ENCODE measurements around the gene NDC1.

DNA sequence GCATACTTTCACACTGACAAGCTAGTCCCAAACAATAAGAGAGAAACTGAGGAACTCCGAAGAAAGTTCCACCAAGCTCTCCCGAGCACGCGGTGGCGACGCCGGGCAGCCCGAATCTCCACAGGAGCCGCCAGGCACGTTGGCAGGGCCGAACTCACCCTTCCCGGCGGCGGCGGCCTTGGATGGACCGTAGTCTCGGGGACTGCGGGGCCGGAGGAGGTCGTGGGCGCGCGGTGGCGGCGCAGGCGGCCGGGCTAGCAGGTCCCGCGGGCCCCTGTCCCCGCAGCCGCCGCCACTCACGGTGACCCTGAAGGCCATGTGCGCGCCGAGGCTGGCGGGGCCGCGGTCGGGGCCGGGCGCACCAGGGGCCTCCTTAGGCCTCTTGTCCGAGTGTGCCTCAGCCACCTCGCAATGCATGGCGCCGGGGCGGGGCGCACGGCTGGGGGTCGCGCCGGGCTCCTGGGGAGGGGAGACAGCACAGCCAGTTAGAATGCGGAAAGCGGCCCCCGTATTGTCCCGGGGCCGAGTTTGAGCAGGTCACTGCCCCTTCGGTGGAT is 100.4 kb downstream of the NDC1 start:
- TF ChIP-seq, protein P1, sequence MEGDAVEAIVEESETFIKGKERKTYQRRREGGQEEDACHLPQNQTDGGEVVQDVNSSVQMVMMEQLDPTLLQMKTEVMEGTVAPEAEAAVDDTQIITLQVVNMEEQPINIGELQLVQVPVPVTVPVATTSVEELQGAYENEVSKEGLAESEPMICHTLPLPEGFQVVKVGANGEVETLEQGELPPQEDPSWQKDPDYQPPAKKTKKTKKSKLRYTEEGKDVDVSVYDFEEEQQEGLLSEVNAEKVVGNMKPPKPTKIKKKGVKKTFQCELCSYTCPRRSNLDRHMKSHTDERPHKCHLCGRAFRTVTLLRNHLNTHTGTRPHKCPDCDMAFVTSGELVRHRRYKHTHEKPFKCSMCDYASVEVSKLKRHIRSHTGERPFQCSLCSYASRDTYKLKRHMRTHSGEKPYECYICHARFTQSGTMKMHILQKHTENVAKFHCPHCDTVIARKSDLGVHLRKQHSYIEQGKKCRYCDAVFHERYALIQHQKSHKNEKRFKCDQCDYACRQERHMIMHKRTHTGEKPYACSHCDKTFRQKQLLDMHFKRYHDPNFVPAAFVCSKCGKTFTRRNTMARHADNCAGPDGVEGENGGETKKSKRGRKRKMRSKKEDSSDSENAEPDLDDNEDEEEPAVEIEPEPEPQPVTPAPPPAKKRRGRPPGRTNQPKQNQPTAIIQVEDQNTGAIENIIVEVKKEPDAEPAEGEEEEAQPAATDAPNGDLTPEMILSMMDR (IDR thresholded peaks at IDR 0.05) = no peak
- no peak for TF ChIP-seq POLR2A (IDR thresholded peaks at IDR 0.05)

Measured in sigmoid colon (tissue), 3 donors.